Loucy (cell line): ENCODE results near the gene AKAIN1.

Source experiments
- EZH2phosphoT487 ChIP-seq: fragments of 200-600 bp; IDR thresholded peaks from 2 replicates; pipeline ENCODE4 v1.6.1; 2018; ENCODE audit warnings: antibody characterized with exemption, mild to moderate bottlenecking, moderate library complexity, borderline replicate concordance
- TF ChIP-seq, protein P1 (sequence below): fragments of 200-600 bp; sonication (generic); conservative IDR thresholded peaks from 2 replicates; pipeline ENCODE4 v1.5.1; 2014; ENCODE audit warnings: mild to moderate bottlenecking, antibody characterized with exemption, low read length

GRCh38 chr18:5104246-5104645 lies 92.8 kb downstream of the AKAIN1 start:
- TF ChIP-seq, protein P1, sequence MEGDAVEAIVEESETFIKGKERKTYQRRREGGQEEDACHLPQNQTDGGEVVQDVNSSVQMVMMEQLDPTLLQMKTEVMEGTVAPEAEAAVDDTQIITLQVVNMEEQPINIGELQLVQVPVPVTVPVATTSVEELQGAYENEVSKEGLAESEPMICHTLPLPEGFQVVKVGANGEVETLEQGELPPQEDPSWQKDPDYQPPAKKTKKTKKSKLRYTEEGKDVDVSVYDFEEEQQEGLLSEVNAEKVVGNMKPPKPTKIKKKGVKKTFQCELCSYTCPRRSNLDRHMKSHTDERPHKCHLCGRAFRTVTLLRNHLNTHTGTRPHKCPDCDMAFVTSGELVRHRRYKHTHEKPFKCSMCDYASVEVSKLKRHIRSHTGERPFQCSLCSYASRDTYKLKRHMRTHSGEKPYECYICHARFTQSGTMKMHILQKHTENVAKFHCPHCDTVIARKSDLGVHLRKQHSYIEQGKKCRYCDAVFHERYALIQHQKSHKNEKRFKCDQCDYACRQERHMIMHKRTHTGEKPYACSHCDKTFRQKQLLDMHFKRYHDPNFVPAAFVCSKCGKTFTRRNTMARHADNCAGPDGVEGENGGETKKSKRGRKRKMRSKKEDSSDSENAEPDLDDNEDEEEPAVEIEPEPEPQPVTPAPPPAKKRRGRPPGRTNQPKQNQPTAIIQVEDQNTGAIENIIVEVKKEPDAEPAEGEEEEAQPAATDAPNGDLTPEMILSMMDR, result no peak
- no peak for TF ChIP-seq EZH2phosphoT487
